ENCODE measurements around the gene FOXK2. TPM values are rescaled to one million over a fixed set of nuclear protein-coding genes. Genes with fewer than 3 reads are reported as not detected.

FOXK2 gene
- total RNA-seq, 1 donor from 2014 or later = 65.3 TPM

DNA sequence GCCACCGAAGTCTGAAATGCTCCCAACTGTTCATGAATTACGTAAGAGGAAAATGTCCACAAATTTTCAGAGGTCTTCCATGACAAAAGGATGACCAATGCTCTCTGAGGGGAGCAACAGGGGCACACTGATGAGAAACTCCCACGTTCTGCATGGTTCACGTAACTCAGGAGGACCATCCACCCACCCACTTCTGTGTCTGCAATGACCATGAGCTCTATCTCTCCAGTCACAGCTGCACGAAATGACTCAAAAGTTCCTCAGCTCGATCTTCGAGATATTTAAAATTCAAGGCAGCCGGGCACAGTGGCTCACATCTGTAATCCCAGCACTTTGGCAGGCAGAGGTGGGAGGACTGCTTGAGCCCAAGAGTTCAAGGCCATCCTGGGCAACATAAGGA, 112.9 kb downstream of the FOXK2 start:
- no peak for DNase-seq (ENCODE audit: low spot score)

DNA sequence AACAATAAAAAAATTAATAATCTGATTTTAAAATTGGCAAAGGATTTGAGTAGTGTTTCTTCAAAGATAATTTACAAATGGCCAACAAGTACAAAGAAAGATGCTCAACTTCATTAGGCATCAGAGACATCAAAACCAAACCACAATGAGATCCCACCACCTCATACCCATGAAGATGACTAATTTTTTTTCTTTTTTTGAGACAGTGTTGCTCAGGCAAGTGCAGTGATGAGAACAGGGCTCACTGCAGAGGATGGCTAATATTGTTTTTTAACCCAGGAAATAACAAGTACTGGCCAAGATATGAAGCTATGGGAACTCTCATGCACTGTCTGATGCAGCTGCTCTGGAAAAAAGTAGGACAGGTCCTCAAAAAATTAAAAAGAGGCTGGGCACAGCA, 113.8 kb downstream of the FOXK2 start:
- no peak for DNase-seq (ENCODE audit: low spot score)

DNA sequence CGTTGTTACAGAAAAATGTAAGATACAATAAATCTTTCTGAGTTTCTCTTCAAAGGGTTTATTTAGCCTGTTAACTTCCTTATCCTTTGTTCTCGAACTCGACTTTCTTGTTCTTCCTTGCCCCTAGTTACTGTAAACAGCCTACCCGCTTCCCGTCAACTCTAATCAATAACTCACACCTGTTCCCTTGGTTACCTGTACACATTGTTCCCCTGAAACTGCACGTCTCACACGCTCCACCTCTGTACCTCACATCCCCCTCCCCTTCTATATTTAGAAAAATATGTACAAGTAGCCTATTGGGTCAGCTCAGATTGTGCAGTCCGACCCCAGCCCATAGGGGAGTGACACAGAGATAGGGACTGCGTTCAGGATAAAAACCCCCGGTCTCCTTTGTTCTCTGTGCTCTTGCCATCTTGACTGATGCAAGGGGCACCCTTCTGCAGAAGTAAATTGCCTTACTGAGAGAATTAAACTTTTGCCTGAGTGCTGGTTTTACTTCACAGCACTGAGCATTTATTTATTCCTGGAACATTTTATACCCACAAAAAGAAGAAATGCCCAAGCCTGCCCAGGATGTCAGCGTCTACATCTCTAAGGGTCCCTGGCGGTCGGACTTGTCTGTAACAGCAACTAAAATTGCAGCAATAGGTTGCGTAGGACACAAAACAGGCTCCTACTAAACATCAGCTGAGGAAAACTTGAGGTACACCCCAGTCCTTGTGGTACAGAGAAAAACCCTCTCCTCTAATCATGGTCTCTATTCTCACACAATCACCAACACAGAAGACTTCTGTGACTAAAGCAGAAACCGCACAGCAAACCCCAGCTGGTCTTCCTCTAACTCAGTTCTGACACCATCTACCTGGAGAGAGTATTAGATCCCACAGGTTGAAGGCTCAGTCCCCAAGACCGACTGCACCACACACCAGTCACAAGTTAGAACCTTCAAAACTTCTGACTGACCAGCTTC, 117.4 kb downstream of the FOXK2 start:
- no peak for DNase-seq (ENCODE audit: low spot score)

DNA sequence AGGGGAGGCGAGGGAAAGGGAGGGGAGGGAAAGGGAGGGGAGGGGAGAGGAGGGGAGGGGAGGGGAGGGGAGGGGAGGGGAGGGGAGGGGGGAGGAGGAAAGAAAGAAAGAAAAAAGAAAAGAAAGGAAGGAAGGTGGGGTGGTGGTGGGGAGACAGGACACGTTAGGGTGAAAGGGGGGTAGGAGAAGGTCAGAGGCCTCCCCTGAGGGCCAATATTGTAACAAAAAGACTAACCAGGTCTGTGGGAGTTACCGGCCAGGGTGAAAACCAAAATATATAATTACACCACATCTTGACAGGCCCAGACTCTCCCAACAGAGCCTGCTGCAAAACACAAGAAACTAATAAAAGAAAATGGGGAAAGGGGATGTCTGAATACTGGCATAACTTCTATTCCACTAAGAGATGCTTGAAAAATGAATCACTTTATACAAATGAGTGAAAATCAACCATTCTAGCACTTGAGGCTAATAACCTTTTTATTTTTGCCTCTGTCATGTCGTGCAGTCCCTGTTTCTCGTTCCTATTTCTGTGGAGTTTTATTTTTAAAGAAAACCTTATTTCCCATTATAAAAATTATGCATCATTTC, 118.7 kb downstream of the FOXK2 start:
- no peak for DNase-seq (ENCODE audit: low spot score)

DNA sequence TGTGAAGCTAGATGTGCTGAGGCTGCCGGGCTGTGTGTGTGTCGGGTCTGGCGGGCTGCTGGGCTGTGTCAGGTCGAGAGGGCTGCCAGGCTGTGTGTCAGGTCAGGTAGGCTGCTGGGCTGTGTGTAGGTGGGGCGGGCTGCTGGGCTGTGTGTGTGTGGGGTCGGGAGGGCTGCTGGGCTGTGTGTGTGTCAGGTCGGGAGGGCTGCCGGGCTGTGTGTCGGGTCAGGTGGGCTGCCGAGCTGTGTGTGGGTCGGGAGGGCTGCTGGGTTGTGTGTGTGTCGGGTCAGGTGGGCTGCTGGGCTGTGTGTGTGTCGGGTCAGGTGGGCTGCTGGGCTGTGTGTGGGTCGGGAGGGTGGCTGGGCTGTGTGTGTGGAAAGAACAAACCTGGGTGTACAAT, 120.1 kb downstream of the FOXK2 start:
- DNase-seq (ENCODE audit: low spot score) = no peak

DNA sequence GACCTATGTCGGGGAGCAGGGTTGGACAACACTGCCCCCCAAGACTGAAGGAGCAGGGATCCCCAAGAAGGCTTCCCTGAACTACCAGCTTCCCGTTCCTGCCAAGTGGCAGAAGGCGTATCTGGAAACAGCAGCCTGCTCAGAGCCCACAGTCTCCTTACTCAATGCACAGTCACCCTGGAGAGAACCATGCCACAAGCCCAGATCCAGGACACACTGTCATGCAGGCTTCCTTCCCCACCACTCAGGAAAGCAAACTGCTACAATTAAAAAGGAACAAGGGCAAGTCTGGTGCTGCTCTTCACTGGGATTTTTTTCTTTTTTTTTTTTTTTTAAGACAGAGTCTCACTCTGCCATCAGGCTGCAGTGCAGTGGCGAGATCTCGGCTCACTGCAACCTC, 120.5 kb downstream of the FOXK2 start:
- no peak for DNase-seq (ENCODE audit: low spot score)

DNA sequence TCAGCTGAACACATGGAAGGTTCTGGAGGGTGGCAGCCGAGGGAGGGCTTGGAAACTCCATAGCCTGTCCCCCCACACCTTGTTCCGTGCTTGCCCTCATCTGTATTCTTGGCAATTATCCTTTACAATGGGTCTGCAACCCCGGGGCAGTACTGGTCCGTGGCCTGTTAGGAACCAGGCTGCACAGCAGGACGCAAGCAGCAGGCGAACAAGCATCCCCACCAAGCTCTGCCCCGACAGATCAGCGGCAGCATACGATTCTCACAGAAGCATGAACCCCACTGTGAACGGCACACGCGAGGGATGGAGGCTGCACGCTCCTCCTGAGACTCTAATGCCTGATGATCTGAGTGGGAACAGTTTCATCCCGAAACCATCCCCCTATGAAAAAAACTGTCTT, 122.5 kb downstream of the FOXK2 start:
- DNase-seq (ENCODE audit: low spot score) = no peak

DNA sequence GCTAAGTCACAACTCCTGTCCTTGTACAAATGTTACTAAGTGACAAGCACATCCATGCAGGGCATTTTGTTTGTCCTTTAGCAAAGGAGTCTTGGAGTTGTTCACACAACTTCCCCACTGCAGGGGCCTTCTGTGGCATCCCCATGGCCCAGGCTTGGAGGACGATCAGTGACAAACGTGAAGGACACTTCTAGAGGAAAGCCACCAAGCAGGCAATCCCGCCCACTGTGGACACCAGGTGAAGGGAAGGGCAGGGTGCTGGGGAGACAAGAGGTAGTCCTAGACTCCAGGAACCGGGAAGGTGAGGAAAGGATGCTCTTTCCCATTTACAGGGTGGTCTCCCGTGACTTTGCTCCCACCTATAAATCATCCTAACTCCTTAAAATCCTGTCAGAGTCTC, 124.6 kb downstream of the FOXK2 start:
- DNase-seq (ENCODE audit: low spot score) = no peak

DNA sequence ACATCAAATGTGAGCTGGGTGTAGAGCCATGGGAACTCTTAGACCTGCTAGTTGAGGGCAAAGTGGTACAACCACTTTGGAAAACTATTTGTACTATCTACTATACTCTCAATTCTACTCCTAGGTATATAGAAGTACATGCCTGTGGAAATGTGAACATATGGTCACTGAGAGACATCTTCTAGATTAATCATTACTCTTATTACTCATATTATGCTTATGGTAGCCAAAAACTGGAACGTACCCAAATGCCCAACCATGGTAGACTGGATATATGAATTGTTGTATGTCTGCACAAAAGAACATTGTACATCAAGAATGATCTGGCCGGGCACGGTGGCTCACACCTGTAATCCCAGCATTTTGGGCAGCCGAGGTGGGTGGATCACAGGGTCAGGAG, 126.0 kb downstream of the FOXK2 start:
- DNase-seq (ENCODE audit: low spot score) = no peak

DNA sequence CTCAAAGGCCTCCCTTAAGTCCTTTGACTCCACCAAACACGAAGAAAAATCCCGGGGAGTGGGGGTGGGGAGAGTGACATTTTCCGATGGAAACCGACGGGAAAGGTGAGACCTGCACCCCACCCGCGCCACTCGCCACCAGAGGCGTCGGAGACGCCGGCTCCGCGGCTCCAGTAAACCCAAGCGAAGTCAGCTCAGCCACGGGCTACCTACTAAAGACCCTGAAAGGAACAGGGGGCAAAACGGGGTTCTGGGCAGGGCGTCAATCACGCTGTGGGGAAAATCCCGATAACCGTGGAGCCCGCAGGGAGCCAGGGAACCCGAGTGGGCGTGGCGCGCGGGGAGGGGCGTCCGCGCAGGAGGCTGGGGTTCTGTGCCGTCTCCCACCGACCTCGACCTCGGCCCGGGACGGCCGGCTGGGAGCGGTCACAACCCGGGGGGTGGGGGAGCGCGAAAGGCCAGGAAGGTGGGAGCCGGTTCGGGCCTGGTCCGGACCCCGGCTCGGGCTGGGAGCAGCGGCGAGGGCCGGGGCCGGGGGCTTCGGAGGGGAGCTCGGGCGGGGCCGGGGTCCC, 128.1 kb downstream of the FOXK2 start:
- no peak for DNase-seq (ENCODE audit: low spot score)

DNA sequence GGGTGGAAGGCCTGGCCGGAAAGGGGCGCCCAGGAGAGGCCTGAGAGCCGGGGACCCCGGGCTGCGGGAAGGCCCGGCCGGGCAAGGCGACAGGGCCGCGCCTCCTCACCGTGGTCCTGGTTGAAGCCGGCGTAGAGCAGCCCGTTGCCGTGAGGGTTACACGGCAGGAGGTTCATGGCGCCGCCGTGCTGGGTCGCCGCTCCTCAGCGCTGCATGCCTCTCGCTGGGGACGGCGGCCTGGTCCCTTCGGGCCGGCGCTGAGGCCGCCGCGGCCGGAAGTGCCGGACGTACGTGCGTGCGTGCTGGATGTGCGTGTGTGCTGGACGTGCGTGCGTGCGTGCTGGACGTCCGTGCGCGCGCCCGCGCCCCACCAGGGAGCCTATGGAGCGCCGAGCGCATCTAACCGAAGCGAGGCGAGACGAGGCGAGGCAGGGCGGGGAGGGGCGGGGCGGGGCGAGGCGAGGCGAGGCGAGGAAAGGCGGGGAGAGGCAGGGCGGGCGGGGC, 128.7 kb downstream of the FOXK2 start, which contains the start of gene WDR45B:
Gene WDR45B, minus strand, starts transcription at position 280 of the 504 bp plus-strand sequence. Its CDS starts 104 bp downstream, at position 176.
- peak; percentile 97 for DNase-seq (ENCODE audit: low spot score)

DNA sequence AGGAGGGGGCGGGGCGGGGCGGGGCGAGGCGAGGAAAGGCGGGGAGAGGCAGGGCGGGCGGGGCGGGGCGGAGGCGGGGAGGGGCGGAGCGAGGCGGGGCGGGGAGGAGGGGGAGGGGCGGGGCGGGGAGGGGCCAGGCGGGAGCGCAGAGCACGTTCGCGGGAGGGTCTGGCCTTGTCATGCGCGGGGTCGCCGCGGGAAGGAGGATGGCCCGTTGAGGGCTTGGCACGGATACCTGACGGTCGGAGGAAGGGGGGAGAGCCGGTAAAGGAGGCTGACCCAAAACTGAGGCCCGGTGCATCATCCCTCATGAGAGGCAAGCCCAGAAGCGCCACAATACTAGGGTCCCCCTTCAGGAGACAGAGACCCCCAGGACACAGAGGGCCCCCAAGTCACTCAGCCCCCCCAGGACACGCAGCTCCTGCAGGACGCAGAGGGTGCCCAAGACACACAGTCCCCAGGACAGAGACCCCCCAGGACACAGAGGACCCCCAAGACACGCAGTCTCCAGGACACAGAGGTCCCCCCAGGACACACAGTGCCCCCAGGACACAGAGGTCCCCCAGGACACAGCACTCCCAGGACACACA, 129.3 kb downstream of the FOXK2 start:
- DNase-seq (ENCODE audit: low spot score) = no peak

DNA sequence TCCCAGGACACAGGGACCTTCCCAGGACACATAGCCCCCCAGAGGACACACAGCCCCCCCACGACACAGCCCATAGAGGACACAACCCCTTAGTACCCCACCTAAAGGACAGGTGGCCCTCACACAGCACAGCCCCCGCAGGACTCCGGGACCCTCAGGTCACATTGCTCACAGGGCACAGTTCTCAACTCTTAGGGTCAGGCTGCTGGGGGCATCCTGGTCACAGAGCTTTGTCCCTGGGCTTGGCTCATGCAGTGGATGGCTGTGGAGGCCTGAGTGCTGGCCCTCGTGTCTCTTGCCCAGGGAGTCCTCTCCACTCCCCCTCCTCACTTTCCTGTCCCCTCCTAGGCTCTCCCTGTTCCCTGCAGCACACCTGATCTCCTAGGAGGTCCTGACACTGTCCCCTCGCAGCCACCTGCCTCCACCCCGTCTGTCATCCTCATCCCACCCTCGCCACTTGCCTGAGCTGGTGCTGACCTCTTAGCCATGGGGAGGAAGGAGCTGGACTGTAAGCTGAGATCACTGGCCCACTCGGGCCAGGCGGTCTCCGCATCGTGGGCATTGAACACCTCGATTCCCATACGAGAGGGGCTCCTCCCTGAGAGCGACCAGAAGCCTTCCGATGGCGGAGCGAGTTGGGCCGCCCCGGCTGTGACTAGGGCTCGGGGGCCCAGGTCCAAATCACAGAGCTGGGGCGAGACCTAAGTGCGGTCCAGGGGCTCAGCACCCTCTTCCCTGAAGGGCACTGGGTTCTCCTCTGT, 130.1 kb downstream of the FOXK2 start:
- DNase-seq (ENCODE audit: low spot score) = no peak

DNA sequence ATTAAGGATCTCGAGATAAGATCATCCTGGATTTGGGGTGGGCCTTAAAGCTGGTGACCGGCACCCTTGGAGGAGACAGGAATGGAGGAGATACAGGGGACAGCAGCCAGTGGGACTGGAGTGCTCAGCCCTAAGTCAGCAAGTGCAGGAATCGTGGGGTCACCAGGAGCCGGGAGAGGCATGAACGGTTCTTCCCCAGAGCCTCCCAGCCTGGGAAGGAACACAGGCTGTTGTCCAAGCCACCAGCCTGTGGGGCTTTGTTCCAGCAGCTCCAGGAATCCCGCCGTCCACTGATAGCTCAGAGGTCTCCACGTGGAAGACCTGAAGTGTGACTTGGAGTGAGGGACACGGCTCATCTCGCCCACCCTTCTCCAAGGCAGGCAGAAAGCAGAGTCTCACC, 131.2 kb downstream of the FOXK2 start:
- no peak for DNase-seq (ENCODE audit: low spot score)

DNA sequence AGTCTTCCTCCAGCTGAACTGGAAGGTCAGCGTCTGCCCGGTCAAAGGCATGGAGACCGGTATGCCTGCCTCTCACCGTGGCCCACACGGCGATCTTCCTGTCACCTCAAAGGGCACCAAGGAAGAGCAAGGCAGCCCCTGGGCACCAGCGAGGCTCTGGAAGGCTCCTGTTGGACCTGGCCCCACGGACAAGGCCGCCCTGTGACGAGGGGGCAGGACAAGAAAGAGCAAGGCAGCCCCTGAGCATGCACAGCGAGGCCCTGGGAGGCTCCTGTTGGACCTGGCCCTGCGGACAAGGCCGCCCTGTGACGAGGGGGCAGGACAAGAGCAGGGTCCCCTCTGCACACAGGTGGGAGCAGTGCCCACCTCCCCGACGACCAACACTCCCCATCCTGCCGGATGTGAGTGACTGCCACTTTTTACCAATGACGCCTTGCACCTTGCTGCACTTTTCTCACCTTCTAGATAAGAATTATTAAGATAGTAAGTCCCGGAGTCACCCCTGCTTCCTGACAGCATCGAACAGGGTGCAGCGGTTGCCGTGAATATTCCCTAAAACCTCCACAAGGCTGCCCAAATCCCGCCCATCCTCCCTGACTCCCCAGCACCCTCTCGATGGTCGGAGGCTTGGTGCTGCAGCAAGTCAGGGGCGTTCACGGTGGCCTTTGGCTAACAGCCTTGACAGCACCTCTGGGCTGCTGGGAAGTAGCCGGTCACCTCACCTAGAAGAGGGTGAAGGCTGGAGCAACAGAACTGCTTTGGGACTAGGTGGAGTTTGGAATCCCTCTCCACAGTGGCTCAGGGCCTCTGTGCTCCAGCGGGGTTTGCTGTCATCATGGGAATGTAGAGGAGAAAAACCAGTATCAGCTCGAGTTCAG, 134.4 kb downstream of the FOXK2 start:
- no peak for DNase-seq (ENCODE audit: low spot score)

Other genes with a start within 250 kb of the FOXK2 start
- gene CSNK1D, start 246.0 kb upstream of the FOXK2 start, total RNA-seq = 171 TPM
- gene CD7, start 202.1 kb upstream of the FOXK2 start, total RNA-seq = 3.2 TPM
- 14.6 TPM for gene SECTM1, start 186.0 kb upstream of the FOXK2 start, total RNA-seq
- gene TEX19, start 160.5 kb upstream of the FOXK2 start, total RNA-seq = not detected
- not detected for gene UTS2R, start 148.0 kb upstream of the FOXK2 start, total RNA-seq
- gene HEXD, start 101.4 kb upstream of the FOXK2 start, total RNA-seq = 24.1 TPM
- 22.6 TPM for gene OGFOD3, start 101.1 kb upstream of the FOXK2 start, total RNA-seq
- 84.9 TPM for gene CYBC1, start 69.0 kb upstream of the FOXK2 start, total RNA-seq
- 57.3 TPM for gene NARF, start 61.0 kb upstream of the FOXK2 start, total RNA-seq
- gene WDR45B, start 128.7 kb downstream of the FOXK2 start, total RNA-seq = 65.3 TPM
- gene RAB40B, start 179.0 kb downstream of the FOXK2 start, total RNA-seq = 5.5 TPM
- 20.4 TPM for gene FN3KRP, start 197.0 kb downstream of the FOXK2 start, total RNA-seq
- gene FN3K, start 215.9 kb downstream of the FOXK2 start, total RNA-seq = 19.3 TPM
- gene TBCD, start 232.3 kb downstream of the FOXK2 start, total RNA-seq = 128 TPM

Measured in mesenteric fat pad (tissue), 1 donor.